Measurements from ENCODE around the gene KCNJ16.

DNA sequence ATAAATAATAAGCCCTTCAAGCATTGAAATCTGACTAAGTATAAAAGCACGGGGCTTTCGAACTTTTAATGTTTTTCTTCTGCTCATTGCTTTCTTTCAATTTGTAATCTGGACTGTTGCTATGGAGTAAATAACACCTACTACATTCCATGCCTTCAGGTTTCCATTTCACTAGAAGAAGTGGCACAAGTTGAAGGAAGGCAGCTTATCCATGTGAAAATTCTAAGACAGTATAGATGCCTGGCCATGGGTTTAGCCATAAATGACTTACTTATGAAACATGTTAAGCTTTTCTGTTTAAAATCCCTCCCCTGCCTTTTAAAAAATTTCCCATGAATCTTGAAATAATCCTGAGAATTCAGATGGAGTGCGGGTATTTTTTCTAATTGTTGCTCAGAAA, 30.6 kb downstream of the KCNJ16 start:
- TF ChIP-seq, protein P1, sequence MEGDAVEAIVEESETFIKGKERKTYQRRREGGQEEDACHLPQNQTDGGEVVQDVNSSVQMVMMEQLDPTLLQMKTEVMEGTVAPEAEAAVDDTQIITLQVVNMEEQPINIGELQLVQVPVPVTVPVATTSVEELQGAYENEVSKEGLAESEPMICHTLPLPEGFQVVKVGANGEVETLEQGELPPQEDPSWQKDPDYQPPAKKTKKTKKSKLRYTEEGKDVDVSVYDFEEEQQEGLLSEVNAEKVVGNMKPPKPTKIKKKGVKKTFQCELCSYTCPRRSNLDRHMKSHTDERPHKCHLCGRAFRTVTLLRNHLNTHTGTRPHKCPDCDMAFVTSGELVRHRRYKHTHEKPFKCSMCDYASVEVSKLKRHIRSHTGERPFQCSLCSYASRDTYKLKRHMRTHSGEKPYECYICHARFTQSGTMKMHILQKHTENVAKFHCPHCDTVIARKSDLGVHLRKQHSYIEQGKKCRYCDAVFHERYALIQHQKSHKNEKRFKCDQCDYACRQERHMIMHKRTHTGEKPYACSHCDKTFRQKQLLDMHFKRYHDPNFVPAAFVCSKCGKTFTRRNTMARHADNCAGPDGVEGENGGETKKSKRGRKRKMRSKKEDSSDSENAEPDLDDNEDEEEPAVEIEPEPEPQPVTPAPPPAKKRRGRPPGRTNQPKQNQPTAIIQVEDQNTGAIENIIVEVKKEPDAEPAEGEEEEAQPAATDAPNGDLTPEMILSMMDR (IDR thresholded peaks at IDR 0.05; ENCODE audit: low read depth, low read length): no peak
- TF ChIP-seq POLR2A (IDR thresholded peaks at IDR 0.05; ENCODE audit: extremely low read depth, insufficient read length): no peak
- TF ChIP-seq MYC (IDR thresholded peaks at IDR 0.05; ENCODE audit: low read depth, low read length): no peak
- TF ChIP-seq, protein P2, sequence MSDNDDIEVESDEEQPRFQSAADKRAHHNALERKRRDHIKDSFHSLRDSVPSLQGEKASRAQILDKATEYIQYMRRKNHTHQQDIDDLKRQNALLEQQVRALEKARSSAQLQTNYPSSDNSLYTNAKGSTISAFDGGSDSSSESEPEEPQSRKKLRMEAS (IDR thresholded peaks at IDR 0.05; ENCODE audit: low read depth, low read length): no peak

All from NB4 (cell line).